ENCODE results near the gene SOX6.

DNA sequence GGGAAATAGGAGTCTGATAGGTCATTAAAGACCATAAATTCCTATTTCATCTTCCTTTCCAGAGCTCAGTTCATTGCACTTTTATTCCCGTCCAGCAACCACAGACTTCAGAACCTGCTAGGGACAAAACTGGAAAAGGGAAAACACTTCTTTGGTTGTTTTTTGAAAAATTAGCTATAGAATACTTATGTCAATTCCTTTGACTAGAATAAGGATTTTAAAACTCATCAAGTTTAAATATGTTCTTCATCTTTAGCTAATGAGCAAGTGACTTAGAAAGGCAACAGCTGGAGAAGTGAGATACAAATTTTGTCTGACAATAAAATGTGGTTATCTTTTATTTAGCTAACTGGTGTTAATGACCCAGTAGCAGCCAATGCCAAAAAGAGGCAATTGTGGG is 206.9 kb downstream of the SOX6 start:
- TF ChIP-seq, protein P1, sequence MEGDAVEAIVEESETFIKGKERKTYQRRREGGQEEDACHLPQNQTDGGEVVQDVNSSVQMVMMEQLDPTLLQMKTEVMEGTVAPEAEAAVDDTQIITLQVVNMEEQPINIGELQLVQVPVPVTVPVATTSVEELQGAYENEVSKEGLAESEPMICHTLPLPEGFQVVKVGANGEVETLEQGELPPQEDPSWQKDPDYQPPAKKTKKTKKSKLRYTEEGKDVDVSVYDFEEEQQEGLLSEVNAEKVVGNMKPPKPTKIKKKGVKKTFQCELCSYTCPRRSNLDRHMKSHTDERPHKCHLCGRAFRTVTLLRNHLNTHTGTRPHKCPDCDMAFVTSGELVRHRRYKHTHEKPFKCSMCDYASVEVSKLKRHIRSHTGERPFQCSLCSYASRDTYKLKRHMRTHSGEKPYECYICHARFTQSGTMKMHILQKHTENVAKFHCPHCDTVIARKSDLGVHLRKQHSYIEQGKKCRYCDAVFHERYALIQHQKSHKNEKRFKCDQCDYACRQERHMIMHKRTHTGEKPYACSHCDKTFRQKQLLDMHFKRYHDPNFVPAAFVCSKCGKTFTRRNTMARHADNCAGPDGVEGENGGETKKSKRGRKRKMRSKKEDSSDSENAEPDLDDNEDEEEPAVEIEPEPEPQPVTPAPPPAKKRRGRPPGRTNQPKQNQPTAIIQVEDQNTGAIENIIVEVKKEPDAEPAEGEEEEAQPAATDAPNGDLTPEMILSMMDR (conservative IDR thresholded peaks at IDR 0.05; ENCODE audit: low read length) = no peak
- no peak for TF ChIP-seq EZH2phosphoT487 (IDR thresholded peaks at IDR 0.05; ENCODE audit: borderline replicate concordance)

All from Loucy (cell line).